ENCODE measurements around the gene CYP19A1. TPM values are rescaled to one million over a fixed set of nuclear protein-coding genes. Genes with fewer than 3 reads are reported as not detected.

CYP19A1 gene
- total RNA-seq, 1 experiment from 2014 or later: 0.77 TPM

- Mint-ChIP-seq H3K9me3 (ENCODE audit: unreplicated experiment) (no peaks in the 10 kb centered on the region), H3K27ac (ENCODE audit: unreplicated experiment) (no peak overlapping the region), H3K27me3 (ENCODE audit: insufficient read depth, unreplicated experiment) (peaks cover 3% of the 10 kb centered on the region), H3K4me3 (ENCODE audit: unreplicated experiment) (no peak overlapping the region), H3K36me3 (ENCODE audit: insufficient read depth, unreplicated experiment) (no peaks in the 10 kb centered on the region), H3K4me1 (ENCODE audit: low read depth, unreplicated experiment) (peaks cover 4% of the 10 kb centered on the region)
- H3K9me3 ChIP-seq: no peaks in the 10 kb centered on the region
- ChIA-PET CTCF (no interaction called here), POLR2A (no interaction called here)
- DNase-seq: no peak
- intact Hi-C loops (cut with micrococcal nuclease; ENCODE audit: unreplicated experiment): no loop called here
- BruUV-seq (replicated peaks): no TSS peak
- H3K36me3 ChIP-seq (ENCODE audit: control insufficient read depth, insufficient read depth, low read length): no peaks in the 10 kb centered on the region
- no peak for TF ChIP-seq CTCF (IDR thresholded peaks at IDR 0.05; ENCODE audit: insufficient read depth in 1 of 2, low read depth in 1 of 2, low read length in 1 of 2, severe bottlenecking in 1 of 2, unreplicated experiment in 1 of 2)
- H3K27me3 ChIP-seq (replicated peaks; ENCODE audit: control insufficient read depth, insufficient read depth, low read length): no peaks in the 10 kb centered on the region
- H3K4me1 ChIP-seq: no peaks in the 10 kb centered on the region
- no peak overlapping the region for H3K4me3 ChIP-seq (ENCODE audit: low read depth, low read length)
Observed at GRCh38 chr15:51377038-51377786, 38.8 kb upstream of the CYP19A1 start.

GRCh38 chr15:51375966-51376640, 37.7 kb upstream of the CYP19A1 start:
- DNase-seq: no peak
- CTCF ChIA-PET: no interaction called here
- H3K9me3 ChIP-seq: no peaks in the 10 kb centered on the region
- no peak overlapping the region for H3K4me3 ChIP-seq (ENCODE audit: low read depth, low read length)
- Mint-ChIP-seq H3K27ac (ENCODE audit: unreplicated experiment) (no peak overlapping the region), H3K4me1 (ENCODE audit: low read depth, unreplicated experiment) (no peaks in the 10 kb centered on the region), H3K4me3 (ENCODE audit: unreplicated experiment) (no peak overlapping the region), H3K27me3 (ENCODE audit: insufficient read depth, unreplicated experiment) (no peaks in the 10 kb centered on the region), H3K36me3 (ENCODE audit: insufficient read depth, unreplicated experiment) (no peaks in the 10 kb centered on the region), H3K9me3 (ENCODE audit: unreplicated experiment) (no peaks in the 10 kb centered on the region)
- no peaks in the 10 kb centered on the region for H3K4me1 ChIP-seq
- BruUV-seq (replicated peaks): no TSS peak
- TF ChIP-seq CTCF (IDR thresholded peaks at IDR 0.05; ENCODE audit: insufficient read depth in 1 of 2, low read depth in 1 of 2, low read length in 1 of 2, severe bottlenecking in 1 of 2, unreplicated experiment in 1 of 2): no peak
- no peaks in the 10 kb centered on the region for H3K27me3 ChIP-seq (replicated peaks; ENCODE audit: control insufficient read depth, insufficient read depth, low read length)
- POLR2A ChIA-PET: no interaction called here
- H3K36me3 ChIP-seq (ENCODE audit: control insufficient read depth, insufficient read depth, low read length): no peaks in the 10 kb centered on the region
- intact Hi-C loops (cut with micrococcal nuclease; ENCODE audit: unreplicated experiment): no loop called here

GRCh38 chr15:51374131-51374530, 35.7 kb upstream of the CYP19A1 start:
- no TSS peak for BruUV-seq (replicated peaks)
- DNase-seq: no peak
- H3K27me3 ChIP-seq (replicated peaks; ENCODE audit: control insufficient read depth, insufficient read depth, low read length): no peaks in the 10 kb centered on the region
- H3K4me3 Mint-ChIP-seq (ENCODE audit: unreplicated experiment): no peak overlapping the region
- no peaks in the 10 kb centered on the region for H3K4me1 ChIP-seq
- no peaks in the 10 kb centered on the region for H3K4me1 Mint-ChIP-seq (ENCODE audit: low read depth, unreplicated experiment)
- no peak for TF ChIP-seq CTCF (IDR thresholded peaks at IDR 0.05; ENCODE audit: insufficient read depth in 1 of 2, low read depth in 1 of 2, low read length in 1 of 2, severe bottlenecking in 1 of 2, unreplicated experiment in 1 of 2)
- CTCF ChIA-PET: no interaction called here
- no peaks in the 10 kb centered on the region for H3K36me3 Mint-ChIP-seq (ENCODE audit: insufficient read depth, unreplicated experiment)
- POLR2A ChIA-PET: no interaction called here
- no peaks in the 10 kb centered on the region for H3K9me3 ChIP-seq
- no peaks in the 10 kb centered on the region for H3K9me3 Mint-ChIP-seq (ENCODE audit: unreplicated experiment)
- no peak overlapping the region for H3K27ac Mint-ChIP-seq (ENCODE audit: unreplicated experiment)
- H3K4me3 ChIP-seq (ENCODE audit: low read depth, low read length): no peak overlapping the region
- intact Hi-C loops (cut with micrococcal nuclease; ENCODE audit: unreplicated experiment): no loop called here
- H3K36me3 ChIP-seq (ENCODE audit: control insufficient read depth, insufficient read depth, low read length): no peaks in the 10 kb centered on the region
- no peaks in the 10 kb centered on the region for H3K27me3 Mint-ChIP-seq (ENCODE audit: insufficient read depth, unreplicated experiment)

Data from Caco-2 (cell line).